ENCODE data around the gene B9D1. TPM values are rescaled to one million over a fixed set of nuclear protein-coding genes. Genes with fewer than 3 reads are reported as not detected.
"Not testable (repeated sequence)": the region's sequence is repeated elsewhere in the genome, so short reads cannot be mapped to it uniquely, and the experiment has no call there.

B9D1 gene
- polyA plus RNA-seq, 1 of the 3 experiments (the other 2 are of a cell fraction) = 81.6 TPM

DNA sequence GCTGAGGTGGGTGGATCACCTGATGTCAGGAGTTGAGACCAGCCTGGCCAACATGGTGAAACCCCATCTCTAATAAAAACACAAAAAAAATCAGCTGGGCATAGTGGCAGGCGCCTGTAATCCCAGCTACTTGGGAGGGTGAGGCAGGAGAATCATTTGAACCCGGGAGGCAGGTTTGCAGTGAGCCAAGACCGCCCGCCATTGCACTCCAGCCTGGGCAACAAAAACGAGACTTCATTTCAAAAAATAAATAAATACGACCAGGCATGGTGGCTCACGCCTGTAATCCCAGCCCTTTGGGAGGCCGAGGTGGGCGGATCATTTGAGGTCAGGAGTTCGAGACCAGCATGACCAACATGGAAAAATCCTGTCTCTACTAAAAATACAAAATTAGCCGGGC, 9.1 kb downstream of the B9D1 start:
- H3K4me2 ChIP-seq; H3K9me3 ChIP-seq; POLR2A ChIA-PET; H2AFZ ChIP-seq (ENCODE audit: low read depth); H3K36me3 ChIP-seq (replicated peaks in 1 of 2; ENCODE audit: control insufficient read depth in 1 of 2, insufficient read depth in 2 of 2, low read length in 1 of 2); H3K9ac ChIP-seq; H3K27me3 ChIP-seq (ENCODE audit: insufficient read depth); H3K4me3 ChIP-seq (ENCODE audit: low read depth in 2 of 2, low read length in 1 of 2); H3K4me1 ChIP-seq (ENCODE audit: control insufficient read depth in 1 of 2, insufficient read depth in 2 of 2, low read depth in 1 of 2, low read length in 1 of 2); H4K20me1 ChIP-seq (ENCODE audit: insufficient read depth); H3K9me2 ChIP-seq; H3K79me2 ChIP-seq (ENCODE audit: insufficient read depth); DNase-seq: not testable (repeated sequence)
- Histone ChIP-seq H3K27ac (ENCODE audit: low read depth in 2 of 2, low read length in 1 of 2) (peak overlapping the region in 1 of 2 experiments; percentile 67; a peak in 2 of 4 replicates), H3F3A (replicated peaks; ENCODE audit: insufficient read depth) (peaks cover 33% of the 10 kb centered on the region)
- CTCF ChIA-PET = interaction anchor here (1.9 to 2.6 kb wide), 2 partner anchors 9 to 94 kb away, joined by 12 to 15 read pairs; partner anchors contain the start of gene B9D1
- 95% methylated on average over 11 of the region's 11 CpGs for WGBS (ENCODE audit: low lambda C conversion rate)

DNA sequence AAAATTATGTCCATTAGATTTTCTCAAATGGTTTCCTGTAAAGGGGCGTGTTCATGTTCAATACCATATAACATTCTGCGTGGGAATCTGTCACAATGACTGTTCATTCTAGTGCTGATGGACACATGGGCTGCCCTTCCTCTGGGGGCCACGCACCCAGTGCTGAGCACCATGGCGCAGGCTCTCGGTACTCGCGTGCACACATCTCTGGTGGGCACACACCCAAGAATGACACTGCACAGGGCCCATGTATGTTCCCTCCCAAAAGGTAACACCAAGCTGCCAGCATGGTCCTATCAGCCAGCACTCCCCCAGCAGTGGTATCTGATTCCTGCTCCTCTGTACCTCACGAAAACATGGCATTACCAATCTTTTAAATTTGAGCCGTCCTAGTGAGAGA, 13.7 kb downstream of the B9D1 start:
- 96% methylated on average over 9 of the region's 9 CpGs for WGBS (ENCODE audit: low lambda C conversion rate)
- H3K79me2 ChIP-seq (ENCODE audit: insufficient read depth) = no peaks in the 10 kb centered on the region
- TF ChIP-seq JUND (IDR thresholded peaks at IDR 0.05) (no peak), NRF1 (IDR thresholded peaks at IDR 0.05; ENCODE audit: low read depth, low read length) (no peak), MEF2A (IDR thresholded peaks at IDR 0.05; ENCODE audit: borderline replicate concordance, low read depth) (no peak), NFIC (IDR thresholded peaks at IDR 0.05; ENCODE audit: borderline replicate concordance) (no peak), TCF12 (IDR thresholded peaks at IDR 0.05) (no peak), GATA2 (CRISPR knock-in tag; IDR thresholded peaks at IDR 0.05) (no peak), GABPA (IDR thresholded peaks at IDR 0.05; ENCODE audit: low read depth) (no peak), SIN3A (IDR thresholded peaks at IDR 0.05; ENCODE audit: borderline replicate concordance, low read depth, low read length) (no peak), TEAD4 (IDR thresholded peaks at IDR 0.05; ENCODE audit: borderline replicate concordance, insufficient read depth) (no peak), CHD2 (IDR thresholded peaks at IDR 0.05; ENCODE audit: low read length, partially characterized antibody) (no peak), YY1 (IDR thresholded peaks at IDR 0.05; ENCODE audit: low read depth) (no peak)
- TF ChIP-seq, protein P1, sequence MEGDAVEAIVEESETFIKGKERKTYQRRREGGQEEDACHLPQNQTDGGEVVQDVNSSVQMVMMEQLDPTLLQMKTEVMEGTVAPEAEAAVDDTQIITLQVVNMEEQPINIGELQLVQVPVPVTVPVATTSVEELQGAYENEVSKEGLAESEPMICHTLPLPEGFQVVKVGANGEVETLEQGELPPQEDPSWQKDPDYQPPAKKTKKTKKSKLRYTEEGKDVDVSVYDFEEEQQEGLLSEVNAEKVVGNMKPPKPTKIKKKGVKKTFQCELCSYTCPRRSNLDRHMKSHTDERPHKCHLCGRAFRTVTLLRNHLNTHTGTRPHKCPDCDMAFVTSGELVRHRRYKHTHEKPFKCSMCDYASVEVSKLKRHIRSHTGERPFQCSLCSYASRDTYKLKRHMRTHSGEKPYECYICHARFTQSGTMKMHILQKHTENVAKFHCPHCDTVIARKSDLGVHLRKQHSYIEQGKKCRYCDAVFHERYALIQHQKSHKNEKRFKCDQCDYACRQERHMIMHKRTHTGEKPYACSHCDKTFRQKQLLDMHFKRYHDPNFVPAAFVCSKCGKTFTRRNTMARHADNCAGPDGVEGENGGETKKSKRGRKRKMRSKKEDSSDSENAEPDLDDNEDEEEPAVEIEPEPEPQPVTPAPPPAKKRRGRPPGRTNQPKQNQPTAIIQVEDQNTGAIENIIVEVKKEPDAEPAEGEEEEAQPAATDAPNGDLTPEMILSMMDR (IDR thresholded peaks at IDR 0.05) = no peak
- TF ChIP-seq, protein P2, sequence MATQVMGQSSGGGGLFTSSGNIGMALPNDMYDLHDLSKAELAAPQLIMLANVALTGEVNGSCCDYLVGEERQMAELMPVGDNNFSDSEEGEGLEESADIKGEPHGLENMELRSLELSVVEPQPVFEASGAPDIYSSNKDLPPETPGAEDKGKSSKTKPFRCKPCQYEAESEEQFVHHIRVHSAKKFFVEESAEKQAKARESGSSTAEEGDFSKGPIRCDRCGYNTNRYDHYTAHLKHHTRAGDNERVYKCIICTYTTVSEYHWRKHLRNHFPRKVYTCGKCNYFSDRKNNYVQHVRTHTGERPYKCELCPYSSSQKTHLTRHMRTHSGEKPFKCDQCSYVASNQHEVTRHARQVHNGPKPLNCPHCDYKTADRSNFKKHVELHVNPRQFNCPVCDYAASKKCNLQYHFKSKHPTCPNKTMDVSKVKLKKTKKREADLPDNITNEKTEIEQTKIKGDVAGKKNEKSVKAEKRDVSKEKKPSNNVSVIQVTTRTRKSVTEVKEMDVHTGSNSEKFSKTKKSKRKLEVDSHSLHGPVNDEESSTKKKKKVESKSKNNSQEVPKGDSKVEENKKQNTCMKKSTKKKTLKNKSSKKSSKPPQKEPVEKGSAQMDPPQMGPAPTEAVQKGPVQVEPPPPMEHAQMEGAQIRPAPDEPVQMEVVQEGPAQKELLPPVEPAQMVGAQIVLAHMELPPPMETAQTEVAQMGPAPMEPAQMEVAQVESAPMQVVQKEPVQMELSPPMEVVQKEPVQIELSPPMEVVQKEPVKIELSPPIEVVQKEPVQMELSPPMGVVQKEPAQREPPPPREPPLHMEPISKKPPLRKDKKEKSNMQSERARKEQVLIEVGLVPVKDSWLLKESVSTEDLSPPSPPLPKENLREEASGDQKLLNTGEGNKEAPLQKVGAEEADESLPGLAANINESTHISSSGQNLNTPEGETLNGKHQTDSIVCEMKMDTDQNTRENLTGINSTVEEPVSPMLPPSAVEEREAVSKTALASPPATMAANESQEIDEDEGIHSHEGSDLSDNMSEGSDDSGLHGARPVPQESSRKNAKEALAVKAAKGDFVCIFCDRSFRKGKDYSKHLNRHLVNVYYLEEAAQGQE (IDR thresholded peaks at IDR 0.05; ENCODE audit: low read depth, low read length) = no peak
- H3K36me3 ChIP-seq (replicated peaks in 1 of 2; ENCODE audit: control insufficient read depth in 1 of 2, insufficient read depth in 2 of 2, low read length in 1 of 2) = peaks cover 0 to 6% of the 10 kb centered on the region in 2 experiments
- ChIA-PET POLR2A (no interaction called here), CTCF (no interaction called here)
- no peak overlapping the region for H3K27ac ChIP-seq (ENCODE audit: low read depth in 2 of 2, low read length in 1 of 2)
- no peaks in the 10 kb centered on the region for H3K9me3 ChIP-seq
- no peaks in the 10 kb centered on the region for H4K20me1 ChIP-seq (ENCODE audit: insufficient read depth)
- no peak overlapping the region for H3K9ac ChIP-seq
- peaks cover 5 to 20% of the 10 kb centered on the region in 2 experiments; a peak in 3 of 4 replicates for H3K4me1 ChIP-seq (ENCODE audit: control insufficient read depth in 1 of 2, insufficient read depth in 2 of 2, low read depth in 1 of 2, low read length in 1 of 2)
- H3F3A ChIP-seq (replicated peaks; ENCODE audit: insufficient read depth) = peaks cover 33% of the 10 kb centered on the region
- no peak overlapping the region for H3K4me2 ChIP-seq
- no peaks in the 10 kb centered on the region for H3K27me3 ChIP-seq (ENCODE audit: insufficient read depth)
- no peaks in the 10 kb centered on the region for H3K9me2 ChIP-seq
- no peak for DNase-seq
- H2AFZ ChIP-seq (ENCODE audit: low read depth) = no peak overlapping the region
- H3K4me3 ChIP-seq (ENCODE audit: low read depth in 2 of 2, low read length in 1 of 2) = no peak overlapping the region

Data from SK-N-SH (cell line).